Gastroesophageal sphincter (tissue), 4 donors: ENCODE results near the gene STOX2. TPM values are rescaled to one million over a fixed set of nuclear protein-coding genes. Genes with fewer than 3 reads are reported as not detected.

Experiments used
- ATAC-seq: fragments of 150-250 bp; one replicate; pipeline ENCODE4 v1.9.1; 2016; ENCODE audit warnings: mild to moderate bottlenecking, moderate library complexity
- H3K27ac ChIP-seq, 4 donors: fragments of 200-600 bp; sonication (generic) in 3 of 4; 1 replicate in 3 of 4; 2 replicates in 1 of 4; pipeline ENCODE4 v1.5.1; 2016 to 2019
- H3K27me3 ChIP-seq: fragments of 200-600 bp; sonication (generic); one replicate; pipeline ENCODE4 v1.5.1; 2019
- H3K36me3 ChIP-seq, 2 donors: fragments of 200-600 bp; sonication (generic); one replicate each; pipeline ENCODE4 v1.5.1; 2019; ENCODE audit warnings: control low read depth in 1 of 2
- H3K4me1 ChIP-seq, 3 donors: fragments of 200-600 bp; sonication (generic); 1 replicate in 2 of 3; 2 replicates in 1 of 3; pipeline ENCODE4 v1.5.1; 2016 to 2019; ENCODE audit warnings: control low read depth in 2 of 3
- H3K4me3 ChIP-seq, 2 donors: fragments of 200-600 bp; sonication (generic); one replicate each; pipeline ENCODE4 v1.5.1; 2019; ENCODE audit warnings: mild to moderate bottlenecking in 1 of 2, moderate library complexity in 1 of 2
- H3K9me3 ChIP-seq, 3 donors: fragments of 200-600 bp; sonication (generic); one replicate each; pipeline ENCODE4 v1.5.1; 2017 to 2019; ENCODE audit warnings: control low read depth in 2 of 3
- EP300 ChIP-seq: sonication (generic); formaldehyde crosslinking; IDR thresholded peaks from one replicate; pipeline ENCODE4 v1.6.1; 2017; ENCODE audit warnings: antibody characterized with exemption, mild to moderate bottlenecking
- POLR2A ChIP-seq, 2 donors: fragments of 450-650 bp; IDR thresholded peaks; one replicate each; pipeline ENCODE4 v1.6.1; 2017; ENCODE audit warnings: antibody characterized with exemption in 2 of 2, mild to moderate bottlenecking in 2 of 2, moderate library complexity in 1 of 2
- POLR2AphosphoS5 ChIP-seq: sonication (generic); formaldehyde crosslinking; IDR thresholded peaks from one replicate; pipeline ENCODE4 v1.6.1; 2017; ENCODE audit warnings: antibody characterized with exemption
- WGBS, 2 donors: methylation state at CpG; one replicate each; pipeline ENCODE4 v1.1.5; 2018; ENCODE audit warnings: low coverage in 1 of 2; 5-methylcytosine and 5-hydroxymethylcytosine counted together
- total RNA-seq, 4 donors: library from RNA; depleted of rRNA; stranded (reverse); fragments of >200 nt; gene quantifications; one replicate each; pipeline ENCODE4 v1.1.0, GENCODE V29; 2016
- TF ChIP-seq, protein P1 (sequence below), 4 experiments: fragments of 200-600 bp in 2 of 4; fragments of 450-650 bp in 2 of 4; sonication (generic) in 1 of 4; IDR thresholded peaks; one replicate each; pipeline ENCODE4 v1.5.1; 2017 to 2019; ENCODE audit warnings: antibody characterized with exemption in 4 of 4, mild to moderate bottlenecking in 2 of 4, moderate library complexity in 2 of 4

Gene STOX2
- total RNA-seq, 4 donors from 2014 or later: 7.5 to 25.4 (median 11.2) TPM

DNA sequence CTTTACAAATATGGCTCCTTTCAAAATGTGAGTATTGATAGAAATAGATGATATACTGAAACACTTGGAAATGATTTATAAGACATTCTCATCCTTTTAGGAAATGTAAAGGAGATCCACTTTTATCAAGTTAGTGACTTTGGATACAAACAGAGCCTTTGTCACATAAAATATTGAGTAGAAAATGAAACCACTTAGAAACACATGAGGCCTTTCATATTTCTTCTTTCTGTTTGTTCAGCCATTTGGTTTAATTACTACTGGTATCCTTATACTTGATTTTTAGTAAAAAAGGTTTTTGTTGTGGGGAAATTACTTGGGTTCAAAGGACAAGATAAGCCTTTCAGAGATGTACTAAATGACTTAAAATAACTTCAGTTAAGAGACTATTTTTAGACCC is 4.1 kb downstream of the STOX2 start:
- H3K4me3 ChIP-seq: no peak overlapping the region
- H3K9me3 ChIP-seq: no peaks in the 10 kb centered on the region
- ATAC-seq: no peak
- no peak overlapping the region for H3K27ac ChIP-seq
- no peaks in the 10 kb centered on the region for H3K36me3 ChIP-seq
- H3K4me1 ChIP-seq: peaks cover 0 to 27% (median 0%) of the 10 kb centered on the region in 3 donors
- peaks cover 14% of the 10 kb centered on the region for H3K27me3 ChIP-seq
- TF ChIP-seq POLR2AphosphoS5 (no peak), POLR2A (IDR thresholded peaks at IDR 0.05) (no peak), EP300 (no peak)
- TF ChIP-seq, protein P1, sequence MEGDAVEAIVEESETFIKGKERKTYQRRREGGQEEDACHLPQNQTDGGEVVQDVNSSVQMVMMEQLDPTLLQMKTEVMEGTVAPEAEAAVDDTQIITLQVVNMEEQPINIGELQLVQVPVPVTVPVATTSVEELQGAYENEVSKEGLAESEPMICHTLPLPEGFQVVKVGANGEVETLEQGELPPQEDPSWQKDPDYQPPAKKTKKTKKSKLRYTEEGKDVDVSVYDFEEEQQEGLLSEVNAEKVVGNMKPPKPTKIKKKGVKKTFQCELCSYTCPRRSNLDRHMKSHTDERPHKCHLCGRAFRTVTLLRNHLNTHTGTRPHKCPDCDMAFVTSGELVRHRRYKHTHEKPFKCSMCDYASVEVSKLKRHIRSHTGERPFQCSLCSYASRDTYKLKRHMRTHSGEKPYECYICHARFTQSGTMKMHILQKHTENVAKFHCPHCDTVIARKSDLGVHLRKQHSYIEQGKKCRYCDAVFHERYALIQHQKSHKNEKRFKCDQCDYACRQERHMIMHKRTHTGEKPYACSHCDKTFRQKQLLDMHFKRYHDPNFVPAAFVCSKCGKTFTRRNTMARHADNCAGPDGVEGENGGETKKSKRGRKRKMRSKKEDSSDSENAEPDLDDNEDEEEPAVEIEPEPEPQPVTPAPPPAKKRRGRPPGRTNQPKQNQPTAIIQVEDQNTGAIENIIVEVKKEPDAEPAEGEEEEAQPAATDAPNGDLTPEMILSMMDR (IDR thresholded peaks at IDR 0.05): no peak

DNA sequence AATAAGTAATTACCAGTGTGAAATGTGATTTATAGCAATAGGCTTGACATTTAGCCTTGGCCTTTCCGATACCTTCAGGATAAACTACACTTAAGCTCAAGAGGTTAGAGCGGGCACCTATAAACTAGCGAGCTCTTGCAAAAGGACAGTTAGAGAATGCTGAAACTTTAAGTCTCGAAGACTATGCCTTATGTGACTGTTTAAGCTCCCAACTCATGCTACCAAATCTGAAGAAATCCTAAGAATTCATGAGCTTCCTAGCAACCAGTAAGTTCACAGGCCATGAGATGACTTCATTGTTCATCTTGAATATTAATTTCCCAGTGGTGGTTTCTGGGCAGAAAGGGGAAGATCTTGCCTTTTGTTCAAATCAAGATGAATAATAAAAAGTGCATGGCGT is 4.7 kb downstream of the STOX2 start:
- no peak overlapping the region for H3K4me3 ChIP-seq
- TF ChIP-seq POLR2AphosphoS5 (no peak), EP300 (no peak), POLR2A (IDR thresholded peaks at IDR 0.05) (no peak)
- TF ChIP-seq, protein P1 (IDR thresholded peaks at IDR 0.05): no peak
- WGBS, 2 donors: 86 to 92% methylated on average over 5 of the region's 5 CpGs
- H3K36me3 ChIP-seq: no peaks in the 10 kb centered on the region
- ATAC-seq: no peak
- H3K27me3 ChIP-seq: peaks cover 14% of the 10 kb centered on the region
- H3K4me1 ChIP-seq: peaks cover 0 to 23% (median 0%) of the 10 kb centered on the region in 3 donors
- no peak overlapping the region for H3K27ac ChIP-seq
- H3K9me3 ChIP-seq: no peaks in the 10 kb centered on the region

DNA sequence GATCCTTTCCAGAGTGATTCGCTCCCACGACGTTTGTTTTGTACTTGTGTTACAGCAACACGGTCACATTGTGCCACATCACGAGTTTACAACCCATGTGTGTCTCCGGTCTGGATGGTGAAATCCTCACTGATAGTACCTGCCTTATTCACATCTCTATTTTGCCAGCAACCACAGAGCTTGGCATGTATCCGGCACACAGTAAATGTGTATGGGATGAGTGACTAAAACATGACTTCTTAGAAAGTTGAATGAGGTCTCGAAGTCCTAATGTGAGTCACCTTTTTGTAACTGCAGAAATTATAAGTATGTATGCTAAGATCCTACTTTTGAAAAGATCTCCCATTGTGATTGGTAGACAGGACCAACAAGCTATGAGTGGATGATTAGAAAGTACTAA is 7.5 kb downstream of the STOX2 start:
- TF ChIP-seq, protein P1 (IDR thresholded peaks at IDR 0.05): no peak
- TF ChIP-seq POLR2AphosphoS5 (no peak), EP300 (no peak), POLR2A (IDR thresholded peaks at IDR 0.05) (no peak)
- WGBS, 2 donors: 88 to 93% methylated on average over 2 to 5 of the region's 8 CpGs
- ATAC-seq: no peak

DNA sequence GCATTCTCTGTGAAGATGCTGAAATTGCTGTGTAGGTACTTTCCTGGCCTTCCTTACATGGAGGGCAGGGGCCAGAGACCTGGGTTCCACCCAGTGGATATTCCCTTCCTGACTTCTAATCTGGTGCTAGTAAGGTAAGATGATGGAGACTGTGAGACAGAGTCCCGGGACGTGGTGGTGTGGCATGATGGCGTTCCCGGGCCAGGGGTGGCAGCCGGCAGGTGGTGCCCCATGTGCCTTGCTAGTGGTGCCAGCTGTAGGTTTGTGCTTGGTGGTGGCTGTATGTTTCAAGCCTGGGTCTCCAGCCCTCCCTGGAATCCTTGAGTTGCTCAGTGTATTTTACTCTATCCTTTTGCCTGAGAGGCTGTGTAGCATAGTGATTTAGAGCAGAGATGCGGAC is 10.9 kb downstream of the STOX2 start:
- Histone ChIP-seq H3K36me3 (no peaks in the 10 kb centered on the region), H3K4me1 (peaks cover 0 to 8% (median 0%) of the 10 kb centered on the region in 3 donors), H3K27ac (no peak overlapping the region), H3K4me3 (no peak overlapping the region), H3K9me3 (no peaks in the 10 kb centered on the region), H3K27me3 (no peaks in the 10 kb centered on the region)
- 80 to 85% methylated on average over 1 to 4 of the region's 6 CpGs for WGBS, 2 donors
- ATAC-seq: no peak
- TF ChIP-seq POLR2AphosphoS5 (no peak), POLR2A (IDR thresholded peaks at IDR 0.05) (no peak), EP300 (no peak)
- TF ChIP-seq, protein P1 (IDR thresholded peaks at IDR 0.05): no peak

More for the DNA sequence above, 7.5 kb downstream of the STOX2 start:
- Histone ChIP-seq H3K27me3 (no peaks in the 10 kb centered on the region), H3K27ac (no peak overlapping the region), H3K4me3 (no peak overlapping the region), H3K4me1 (no peaks in the 10 kb centered on the region), H3K9me3 (no peaks in the 10 kb centered on the region), H3K36me3 (no peaks in the 10 kb centered on the region)

DNA sequence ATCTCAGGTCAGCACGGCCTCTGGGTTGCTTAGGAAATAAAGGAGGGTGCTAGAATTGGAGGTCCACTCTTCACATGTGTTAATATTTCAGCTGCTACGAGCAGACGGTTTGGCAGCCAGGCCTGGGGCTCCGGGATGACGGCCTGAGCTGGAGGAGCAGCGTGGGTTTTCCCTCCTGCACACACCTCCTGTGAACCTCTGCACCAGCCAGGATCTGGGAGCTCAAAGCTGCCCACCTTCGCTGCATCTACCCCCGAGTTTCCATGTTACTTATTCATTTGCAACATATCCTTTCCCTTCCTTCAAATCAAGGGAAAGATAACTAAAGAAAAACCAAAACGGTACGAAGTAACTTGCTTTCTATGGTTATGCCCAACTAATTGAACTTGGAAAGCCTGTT is 13.6 kb downstream of the STOX2 start:
- H3K27ac ChIP-seq: no peak overlapping the region
- H3K36me3 ChIP-seq: no peaks in the 10 kb centered on the region
- H3K4me1 ChIP-seq: peaks cover 0 to 8% (median 0%) of the 10 kb centered on the region in 3 donors
- no peaks in the 10 kb centered on the region for H3K27me3 ChIP-seq
- WGBS, 2 donors: 68 to 89% methylated on average over 3 to 4 of the region's 10 CpGs
- no peak for TF ChIP-seq POLR2AphosphoS5
- TF ChIP-seq EP300: no peak
- no peak for TF ChIP-seq POLR2A (IDR thresholded peaks at IDR 0.05)
- TF ChIP-seq, protein P1 (IDR thresholded peaks at IDR 0.05): no peak
- no peak for ATAC-seq
- H3K4me3 ChIP-seq: no peak overlapping the region
- no peaks in the 10 kb centered on the region for H3K9me3 ChIP-seq
